HUES64 (cell line): ENCODE measurements around the gene TTC31.
"Not testable (repeated sequence)": the region's sequence is repeated elsewhere in the genome, so short reads cannot be mapped to it uniquely, and the experiment has no call there.

Experiments used
- H3K27ac ChIP-seq: 2 replicates; pipeline ENCODE4 v1.7.0; 2013; ENCODE audit warnings: low read depth, low read length, inconsistent platforms
- H3K27me3 ChIP-seq: 2 replicates; pipeline ENCODE4 v1.6.1; 2013; ENCODE audit warnings: mild to moderate bottlenecking, low read length; ENCODE audit not compliant: insufficient read depth
- H3K36me3 ChIP-seq: 2 replicates; pipeline ENCODE4 v1.6.1; 2013; ENCODE audit warnings: mild to moderate bottlenecking, low read length; ENCODE audit not compliant: insufficient read depth
- H3K4me1 ChIP-seq: 2 replicates; pipeline ENCODE4 v1.6.1; 2013; ENCODE audit warnings: mild to moderate bottlenecking, low read length, moderate library complexity; ENCODE audit not compliant: insufficient read depth
- H3K4me3 ChIP-seq: 2 replicates; pipeline ENCODE4 v1.5.1; 2013; ENCODE audit warnings: mild to moderate bottlenecking, low read length, moderate library complexity
- H3K9ac ChIP-seq: 2 replicates; pipeline ENCODE4 v1.6.1; 2013; ENCODE audit warnings: mild to moderate bottlenecking, low read depth, low read length
- H3K9me3 ChIP-seq: 2 replicates; pipeline ENCODE4 v1.6.1; 2013; ENCODE audit warnings: low read depth, low read length; ENCODE audit not compliant: insufficient read depth
- WGBS: fragments of 150-250, 120-280 bp; methylation state at CpG from one replicate; pipeline ENCODE4 v1.1.7; 2013; ENCODE audit warnings: missing lambda C conversion rate; 5-methylcytosine and 5-hydroxymethylcytosine counted together

The TTC31 gene

GRCh38 chr2:74458938-74459363 lies 23.9 kb upstream of the TTC31 start:
- peaks cover 24% of the 10 kb centered on the region for H3K36me3 ChIP-seq
- H3K27me3 ChIP-seq: no peaks in the 10 kb centered on the region
- 12% methylated on average over 9 of the region's 10 CpGs for WGBS
- H3K4me1 ChIP-seq: peaks cover 8% of the 10 kb centered on the region
- peak overlapping the region; percentile 95 for H3K4me3 ChIP-seq
- H3K9me3 ChIP-seq: no peaks in the 10 kb centered on the region
- peak overlapping the region; percentile 89 for H3K9ac ChIP-seq
- peak overlapping the region; percentile 60; the same call in 1 of the 2 replicates for H3K27ac ChIP-seq

GRCh38 chr2:74459503-74460118 lies 23.3 kb upstream of the TTC31 start:
- H3K27me3 ChIP-seq, H3K4me1 ChIP-seq, H3K9ac ChIP-seq, H3K9me3 ChIP-seq, H3K27ac ChIP-seq: not testable (repeated sequence)
- 87% methylated on average over 13 of the region's 13 CpGs for whole genome bisulfite sequencing
- Histone ChIP-seq H3K36me3 (peaks cover 24% of the 10 kb centered on the region), H3K4me3 (peak overlapping the region; percentile 95)

GRCh38 chr2:74460187-74460586 lies 22.7 kb upstream of the TTC31 start:
- H3K27me3 ChIP-seq, H3K4me3 ChIP-seq, H3K9me3 ChIP-seq, H3K27ac ChIP-seq, H3K4me1 ChIP-seq, H3K9ac ChIP-seq: not testable (repeated sequence)
- 95% methylated on average over 10 of the region's 10 CpGs for WGBS
- peaks cover 24% of the 10 kb centered on the region for H3K36me3 ChIP-seq

- Histone ChIP-seq H3K9ac (no peak overlapping the region), H3K27me3 (no peaks in the 10 kb centered on the region), H3K36me3 (peaks cover 24% of the 10 kb centered on the region), H3K27ac (peak overlapping the region; percentile 41; the same call in 1 of the 2 replicates), H3K4me3 (no peak overlapping the region), H3K4me1 (peaks cover 6% of the 10 kb centered on the region), H3K9me3 (no peaks in the 10 kb centered on the region)
- WGBS: 93% methylated on average over 27 of the region's 27 CpGs
Observed at GRCh38 chr2:74461187-74462053, 21.5 kb upstream of the TTC31 start.

- Histone ChIP-seq H3K9me3 (no peaks in the 10 kb centered on the region), H3K27ac (peak overlapping the region; percentile 41; the same call in 1 of the 2 replicates), H3K4me1 (no peaks in the 10 kb centered on the region; the same call in 1 of the 2 replicates), H3K9ac (no peak overlapping the region), H3K27me3 (no peaks in the 10 kb centered on the region), H3K36me3 (peaks cover 24% of the 10 kb centered on the region), H3K4me3 (no peak overlapping the region)
- 95% methylated on average over 20 of the region's 20 CpGs for WGBS
Observed at GRCh38 chr2:74462054-74462785, 20.7 kb upstream of the TTC31 start.

- 97% methylated on average over 4 of the region's 4 CpGs for WGBS
- no peaks in the 10 kb centered on the region; the same call in 1 of the 2 replicates for H3K4me1 ChIP-seq
- no peak overlapping the region for H3K27ac ChIP-seq
Observed at GRCh38 chr2:74462786-74463105, 20.1 kb upstream of the TTC31 start.

GRCh38 chr2:74464406-74464805 lies 18.5 kb upstream of the TTC31 start:
- Histone ChIP-seq H3K36me3 (peaks cover 24% of the 10 kb centered on the region), H3K4me3 (peak overlapping the region; percentile 98), H3K27me3 (no peaks in the 10 kb centered on the region), H3K9ac (peak overlapping the region; percentile 83), H3K9me3 (no peaks in the 10 kb centered on the region), H3K4me1 (no peaks in the 10 kb centered on the region; the same call in 1 of the 2 replicates), H3K27ac (no peak overlapping the region)
- 11% methylated on average over 13 of the region's 13 CpGs for WGBS

More at GRCh38 chr2:74462786-74463105, 20.1 kb upstream of the TTC31 start:
- H3K4me3 ChIP-seq: no peak overlapping the region
- no peak overlapping the region for H3K9ac ChIP-seq
- peaks cover 24% of the 10 kb centered on the region for H3K36me3 ChIP-seq
- H3K27me3 ChIP-seq: no peaks in the 10 kb centered on the region
- no peaks in the 10 kb centered on the region for H3K9me3 ChIP-seq

GRCh38 chr2:74470742-74471141 lies 12.1 kb upstream of the TTC31 start:
- H3K27me3 ChIP-seq, H3K4me1 ChIP-seq, H3K4me3 ChIP-seq, H3K27ac ChIP-seq, H3K9ac ChIP-seq, H3K9me3 ChIP-seq: not testable (repeated sequence)
- peaks cover 15% of the 10 kb centered on the region for H3K36me3 ChIP-seq
- WGBS: 94% methylated on average over 11 of the region's 12 CpGs

- no peaks in the 10 kb centered on the region for H3K9me3 ChIP-seq
- peaks cover 5% of the 10 kb centered on the region; the same call in 1 of the 2 replicates for H3K4me1 ChIP-seq
- WGBS: 74% methylated on average over 15 of the region's 16 CpGs
- peaks cover 17% of the 10 kb centered on the region for H3K36me3 ChIP-seq
- H3K27ac ChIP-seq: peak overlapping the region; percentile 91
- H3K27me3 ChIP-seq: no peaks in the 10 kb centered on the region
- H3K4me3 ChIP-seq: peak overlapping the region; percentile 80
- peak overlapping the region; percentile 79 for H3K9ac ChIP-seq
Observed at GRCh38 chr2:74471332-74472065, 11.4 kb upstream of the TTC31 start.

- Histone ChIP-seq H3K4me1 (peaks cover 5% of the 10 kb centered on the region; the same call in 1 of the 2 replicates), H3K36me3 (peaks cover 18% of the 10 kb centered on the region), H3K9ac (peak within 1 kb of the TSS; percentile 79), H3K4me3 (peak within 1 kb of the TSS; percentile 80), H3K27me3 (no peaks in the 10 kb centered on the region), H3K9me3 (no peaks in the 10 kb centered on the region), H3K27ac (peak within 1 kb of the TSS; percentile 91)
- under 1% methylated on average over 66 of the region's 66 CpGs for WGBS
Observed at GRCh38 chr2:74472086-74472944, 10.6 kb upstream of the TTC31 start, which contains the start of gene MRPL53. Gene MRPL53 (minus strand): TSS chr2:74472680. CDS start chr2:74472660, 20 bp downstream.
